HepG2 (cell line): ENCODE data around the gene SPSB1. TPM values are rescaled to one million over a fixed set of nuclear protein-coding genes. Genes with fewer than 3 reads are reported as not detected.

ENCODE experiments used
- BRCA1 ChIP-seq: sonication (generic); formaldehyde crosslinking; IDR thresholded peaks from 2 replicates; pipeline ENCODE4 v1.4.0; 2020; ENCODE audit warnings: missing genetic modification reagents
- HOXA9 ChIP-seq: sonication (generic); formaldehyde crosslinking; IDR thresholded peaks from 2 replicates; pipeline ENCODE4 v1.8.1; 2022; ENCODE audit warnings: missing genetic modification reagents, mild to moderate bottlenecking, moderate library complexity, borderline replicate concordance
- RARG ChIP-seq: sonication (generic); formaldehyde crosslinking; IDR thresholded peaks from 2 replicates; pipeline ENCODE4 v1.4.0; 2020; ENCODE audit warnings: low read depth, mild to moderate bottlenecking, missing genetic modification reagents
- RERE ChIP-seq: IDR thresholded peaks from 2 replicates; pipeline ENCODE4 v1.6.1; 2016; ENCODE audit warnings: low read depth, missing genetic modification reagents, missing compliant biosample characterization
- SMARCC2 ChIP-seq: fragments of 450-650 bp; IDR thresholded peaks from 2 replicates; pipeline ENCODE4 v1.6.1; 2017; ENCODE audit warnings: antibody characterized with exemption, mild to moderate bottlenecking
- SP140L ChIP-seq: sonication (generic); formaldehyde crosslinking; IDR thresholded peaks from 2 replicates; pipeline ENCODE4 v1.4.0; 2020; ENCODE audit warnings: missing genetic modification reagents, borderline replicate concordance
- TCF7L2 ChIP-seq: IDR thresholded peaks from 2 replicates; pipeline ENCODE4 v1.6.1; 2011; ENCODE audit warnings: mild to moderate bottlenecking, low read depth, low read length, moderate library complexity
- YEATS4 ChIP-seq: sonication (generic); formaldehyde crosslinking; IDR thresholded peaks from 2 replicates; pipeline ENCODE4 v1.4.0; 2020; ENCODE audit warnings: missing genetic modification reagents, borderline replicate concordance
- ZBTB7A ChIP-seq: sonication (generic); formaldehyde crosslinking; IDR thresholded peaks from 2 replicates; pipeline ENCODE4 v1.8.0; 2022; ENCODE audit warnings: mild to moderate bottlenecking, missing genetic modification reagents
- ZNF253 ChIP-seq: sonication (generic); formaldehyde crosslinking; IDR thresholded peaks from 2 replicates; pipeline ENCODE4 v1.8.0; 2022; ENCODE audit warnings: mild to moderate bottlenecking, missing genetic modification reagents, borderline replicate concordance
- ZNF256 ChIP-seq: sonication (generic); formaldehyde crosslinking; conservative IDR thresholded peaks from 2 replicates; pipeline ENCODE4 v1.4.0; 2020; ENCODE audit warnings: missing genetic modification reagents
- ZNF3 ChIP-seq: IDR thresholded peaks from 2 replicates; pipeline ENCODE4 v1.7.0; 2017; ENCODE audit warnings: inconsistent platforms
- ZNF615 ChIP-seq: sonication (generic); formaldehyde crosslinking; IDR thresholded peaks from 2 replicates; pipeline ENCODE4 v1.5.0; 2020; ENCODE audit warnings: mild to moderate bottlenecking, missing genetic modification reagents, borderline replicate concordance
- ZNF850 ChIP-seq: sonication (generic); formaldehyde crosslinking; conservative IDR thresholded peaks from 2 replicates; pipeline ENCODE4 v1.9.0; 2021; ENCODE audit warnings: mild to moderate bottlenecking, missing genetic modification reagents
- polyA plus RNA-seq, 8 experiments: library from polyadenylated mRNA; depleted of rRNA in 3 of 8; stranded (reverse) in 7 of 8; unstranded in 1 of 8; fragments of >200 nt; fragmentation: Illumina TruSeq in 4 of 8; extraction: Trizol in 4 of 8; gene quantifications; 2 replicates each; pipeline versions ENCODE4 v1.2.1 to v1.2.3, GENCODE V29; 2011 to 2016; ENCODE audit warnings: low read depth in 4 of 8, missing spikeins in 1 of 8, mixed read lengths in 1 of 8; ENCODE audit not compliant: insufficient read depth in 1 of 8
- total RNA-seq, 5 experiments: library from RNA; depleted of rRNA; stranded (reverse); fragments of >200 nt; fragmentation: Illumina TruSeq; extraction: Trizol; gene quantifications; 2 replicates each; pipeline ENCODE4 v1.2.3, GENCODE V29; 2016; ENCODE audit warnings: low read depth in 1 of 5
- TF ChIP-seq, protein P1 (sequence below): sonication (generic); formaldehyde crosslinking; IDR thresholded peaks from 2 replicates; pipeline ENCODE4 v1.4.0; 2020; ENCODE audit warnings: missing genetic modification reagents, mild to moderate bottlenecking, borderline replicate concordance
- TF ChIP-seq, protein P2 (sequence below): sonication (generic); formaldehyde crosslinking; IDR thresholded peaks from 2 replicates; pipeline ENCODE4 v1.4.0; 2020; ENCODE audit warnings: missing genetic modification reagents, borderline replicate concordance
- TF ChIP-seq, protein P3 (sequence below): sonication (generic); formaldehyde crosslinking; IDR thresholded peaks from 2 replicates; pipeline ENCODE4 v1.5.0; 2020; ENCODE audit warnings: missing genetic modification reagents, mild to moderate bottlenecking, borderline replicate concordance

Gene SPSB1
- total and polyA plus RNA-seq, 2 of the 13 experiments (the other 11 are each of a cell fraction or from before 2014, with no cell fraction given): 5.0 to 8.0 TPM

DNA sequence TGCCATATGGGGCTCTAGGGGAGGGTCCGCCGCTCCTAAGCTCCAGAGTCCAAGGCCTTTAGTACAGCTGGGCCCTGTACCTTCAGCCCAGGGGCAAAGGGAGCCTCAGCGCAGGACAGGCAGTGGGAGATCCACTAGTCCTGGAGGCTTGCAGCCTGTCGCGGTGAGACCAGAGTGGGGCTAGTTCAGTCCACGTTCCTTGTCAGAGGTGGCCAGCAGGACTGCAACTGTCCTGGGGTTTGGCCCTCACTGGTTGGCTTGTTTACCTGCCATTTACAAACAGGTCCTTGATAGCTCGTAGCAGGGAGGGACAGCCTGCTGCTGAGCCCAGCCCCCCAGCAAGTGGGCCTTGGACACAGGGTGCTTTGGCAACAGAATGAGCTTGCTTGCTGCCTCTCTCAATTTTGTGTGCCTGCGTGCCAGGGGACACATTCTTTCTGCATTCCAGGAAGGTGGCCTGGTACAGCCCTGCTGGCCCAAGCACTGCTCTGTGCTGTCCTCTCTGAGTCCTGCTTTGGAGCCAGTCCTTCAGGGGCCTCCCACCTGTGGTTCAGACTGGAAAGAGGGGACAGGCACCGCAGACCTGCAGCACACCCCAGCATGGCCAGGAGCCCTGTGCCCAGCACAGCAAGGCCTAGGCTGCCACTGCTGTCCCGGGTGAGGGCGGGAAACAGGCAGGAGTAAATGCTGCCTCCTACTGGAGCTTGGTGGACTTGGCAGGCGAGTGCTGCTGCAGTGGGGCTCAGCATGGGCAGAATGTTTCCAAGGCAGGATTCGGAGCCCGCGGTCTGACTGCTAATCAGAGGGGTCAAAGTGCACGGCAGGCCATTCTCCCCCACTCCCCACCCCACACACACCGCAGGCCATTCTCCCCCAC is 42.9 kb upstream of the SPSB1 start (continued):
- TF ChIP-seq ZNF253: no peak
- TF ChIP-seq HOXA9 (CRISPR knock-in tag): no peak
- TF ChIP-seq ZNF615 (CRISPR knock-in tag): no peak
- TF ChIP-seq TCF7L2: no peak
- TF ChIP-seq ZNF850 (CRISPR knock-in tag): no peak
- TF ChIP-seq SP140L (CRISPR knock-in tag): no peak
- 0 out of 2 replicates have a peak, but pooled peaks have one; percentile 35 for TF ChIP-seq ZNF3 (CRISPR knock-in tag)
- TF ChIP-seq, protein P1, sequence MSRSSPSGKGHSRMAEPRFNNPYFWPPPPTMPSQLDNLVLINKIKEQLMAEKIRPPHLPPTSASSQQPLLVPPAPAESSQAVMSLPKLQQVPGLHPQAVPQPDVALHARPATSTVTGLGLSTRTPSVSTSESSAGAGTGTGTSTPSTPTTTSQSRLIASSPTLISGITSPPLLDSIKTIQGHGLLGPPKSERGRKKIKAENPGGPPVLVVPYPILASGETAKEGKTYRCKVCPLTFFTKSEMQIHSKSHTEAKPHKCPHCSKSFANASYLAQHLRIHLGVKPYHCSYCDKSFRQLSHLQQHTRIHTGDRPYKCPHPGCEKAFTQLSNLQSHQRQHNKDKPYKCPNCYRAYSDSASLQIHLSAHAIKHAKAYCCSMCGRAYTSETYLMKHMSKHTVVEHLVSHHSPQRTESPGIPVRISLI: no peak; the same call in none of the 2 replicates
- TF ChIP-seq ZBTB7A (CRISPR knock-in tag): peak; percentile 91
- peak; percentile 85 for TF ChIP-seq YEATS4 (CRISPR knock-in tag)
- TF ChIP-seq, protein P2, sequence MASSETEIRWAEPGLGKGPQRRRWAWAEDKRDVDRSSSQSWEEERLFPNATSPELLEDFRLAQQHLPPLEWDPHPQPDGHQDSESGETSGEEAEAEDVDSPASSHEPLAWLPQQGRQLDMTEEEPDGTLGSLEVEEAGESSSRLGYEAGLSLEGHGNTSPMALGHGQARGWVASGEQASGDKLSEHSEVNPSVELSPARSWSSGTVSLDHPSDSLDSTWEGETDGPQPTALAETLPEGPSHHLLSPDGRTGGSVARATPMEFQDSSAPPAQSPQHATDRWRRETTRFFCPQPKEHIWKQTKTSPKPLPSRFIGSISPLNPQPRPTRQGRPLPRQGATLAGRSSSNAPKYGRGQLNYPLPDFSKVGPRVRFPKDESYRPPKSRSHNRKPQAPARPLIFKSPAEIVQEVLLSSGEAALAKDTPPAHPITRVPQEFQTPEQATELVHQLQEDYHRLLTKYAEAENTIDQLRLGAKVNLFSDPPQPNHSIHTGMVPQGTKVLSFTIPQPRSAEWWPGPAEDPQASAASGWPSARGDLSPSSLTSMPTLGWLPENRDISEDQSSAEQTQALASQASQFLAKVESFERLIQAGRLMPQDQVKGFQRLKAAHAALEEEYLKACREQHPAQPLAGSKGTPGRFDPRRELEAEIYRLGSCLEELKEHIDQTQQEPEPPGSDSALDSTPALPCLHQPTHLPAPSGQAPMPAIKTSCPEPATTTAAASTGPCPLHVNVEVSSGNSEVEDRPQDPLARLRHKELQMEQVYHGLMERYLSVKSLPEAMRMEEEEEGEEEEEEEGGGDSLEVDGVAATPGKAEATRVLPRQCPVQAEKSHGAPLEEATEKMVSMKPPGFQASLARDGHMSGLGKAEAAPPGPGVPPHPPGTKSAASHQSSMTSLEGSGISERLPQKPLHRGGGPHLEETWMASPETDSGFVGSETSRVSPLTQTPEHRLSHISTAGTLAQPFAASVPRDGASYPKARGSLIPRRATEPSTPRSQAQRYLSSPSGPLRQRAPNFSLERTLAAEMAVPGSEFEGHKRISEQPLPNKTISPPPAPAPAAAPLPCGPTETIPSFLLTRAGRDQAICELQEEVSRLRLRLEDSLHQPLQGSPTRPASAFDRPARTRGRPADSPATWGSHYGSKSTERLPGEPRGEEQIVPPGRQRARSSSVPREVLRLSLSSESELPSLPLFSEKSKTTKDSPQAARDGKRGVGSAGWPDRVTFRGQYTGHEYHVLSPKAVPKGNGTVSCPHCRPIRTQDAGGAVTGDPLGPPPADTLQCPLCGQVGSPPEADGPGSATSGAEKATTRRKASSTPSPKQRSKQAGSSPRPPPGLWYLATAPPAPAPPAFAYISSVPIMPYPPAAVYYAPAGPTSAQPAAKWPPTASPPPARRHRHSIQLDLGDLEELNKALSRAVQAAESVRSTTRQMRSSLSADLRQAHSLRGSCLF (CRISPR knock-in tag): no peak
- no peak for TF ChIP-seq ZNF256
- no peak; the same call in 1 of the 2 replicates for TF ChIP-seq BRCA1
- TF ChIP-seq RERE: 0 out of 2 replicates have a peak, but pooled peaks have one; percentile 37
- TF ChIP-seq, protein P3, sequence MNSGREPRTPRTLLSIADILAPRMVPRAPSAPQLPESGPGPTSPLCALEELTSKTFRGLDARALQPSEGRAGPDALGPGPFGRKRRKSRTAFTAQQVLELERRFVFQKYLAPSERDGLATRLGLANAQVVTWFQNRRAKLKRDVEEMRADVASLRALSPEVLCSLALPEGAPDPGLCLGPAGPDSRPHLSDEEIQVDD (CRISPR knock-in tag): no peak
- TF ChIP-seq SMARCC2: no peak
- TF ChIP-seq RARG: no peak
